Stimulated activated CD4-positive, alpha-beta T cell treated with anti-CD3 and anti-CD28 coated beads, TNF-alpha, amount 100 ng/mL, for 48 hours (primary cell): Measurements from ENCODE around the gene ZC3H18.
A peak's percentile ranks its signal among the peaks of the same experiment; 100 is the strongest.

ENCODE experiments used
- DNase-seq, 3 donors: peaks; one replicate each; pipeline ENCODE4 v3.0.0-alpha.2; 2020; ENCODE audit warnings: low read depth in 3 of 3

The ZC3H18 gene

DNA sequence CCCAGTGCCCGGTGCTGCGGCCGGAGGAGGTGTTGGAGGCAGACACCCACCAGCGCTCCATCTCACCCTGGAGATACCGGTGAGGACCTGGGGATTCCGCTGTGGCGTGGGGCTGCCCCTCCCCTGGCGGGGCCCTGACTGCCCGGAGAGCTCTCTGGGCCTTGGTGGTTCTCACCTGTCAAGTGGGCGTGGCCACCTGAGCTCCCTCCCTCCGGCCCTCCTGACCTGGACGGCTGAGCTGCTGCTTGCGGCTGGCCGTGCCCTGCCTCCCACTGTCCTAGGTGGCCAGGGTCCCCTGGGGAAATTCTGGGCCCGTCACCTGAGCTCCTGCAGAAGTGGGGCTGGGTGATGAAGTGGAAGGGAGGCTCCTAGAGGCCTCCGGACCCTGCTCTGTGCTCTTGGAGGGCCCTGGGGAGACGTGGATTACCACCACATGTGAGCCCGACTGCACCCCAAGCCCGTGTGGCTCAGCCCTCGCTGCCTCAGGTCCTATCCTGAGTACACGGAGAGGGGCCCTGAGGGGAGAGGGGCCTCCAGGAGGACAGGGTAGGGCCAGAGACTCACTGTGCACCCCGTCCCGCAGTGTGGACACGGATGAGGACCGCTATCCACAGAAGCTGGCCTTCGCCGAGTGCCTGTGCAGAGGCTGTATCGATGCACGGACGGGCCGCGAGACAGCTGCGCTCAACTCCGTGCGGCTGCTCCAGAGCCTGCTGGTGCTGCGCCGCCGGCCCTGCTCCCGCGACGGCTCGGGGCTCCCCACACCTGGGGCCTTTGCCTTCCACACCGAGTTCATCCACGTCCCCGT, 69.2 kb downstream of the ZC3H18 start:
- DNase-seq, result no peak

DNA sequence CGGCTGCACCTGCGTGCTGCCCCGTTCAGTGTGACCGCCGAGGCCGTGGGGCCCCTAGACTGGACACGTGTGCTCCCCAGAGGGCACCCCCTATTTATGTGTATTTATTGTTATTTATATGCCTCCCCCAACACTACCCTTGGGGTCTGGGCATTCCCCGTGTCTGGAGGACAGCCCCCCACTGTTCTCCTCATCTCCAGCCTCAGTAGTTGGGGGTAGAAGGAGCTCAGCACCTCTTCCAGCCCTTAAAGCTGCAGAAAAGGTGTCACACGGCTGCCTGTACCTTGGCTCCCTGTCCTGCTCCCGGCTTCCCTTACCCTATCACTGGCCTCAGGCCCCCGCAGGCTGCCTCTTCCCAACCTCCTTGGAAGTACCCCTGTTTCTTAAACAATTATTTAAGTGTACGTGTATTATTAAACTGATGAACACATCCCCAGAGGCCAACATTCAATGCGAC, 69.9 kb downstream of the ZC3H18 start:
- DNase-seq, result no peak

DNA sequence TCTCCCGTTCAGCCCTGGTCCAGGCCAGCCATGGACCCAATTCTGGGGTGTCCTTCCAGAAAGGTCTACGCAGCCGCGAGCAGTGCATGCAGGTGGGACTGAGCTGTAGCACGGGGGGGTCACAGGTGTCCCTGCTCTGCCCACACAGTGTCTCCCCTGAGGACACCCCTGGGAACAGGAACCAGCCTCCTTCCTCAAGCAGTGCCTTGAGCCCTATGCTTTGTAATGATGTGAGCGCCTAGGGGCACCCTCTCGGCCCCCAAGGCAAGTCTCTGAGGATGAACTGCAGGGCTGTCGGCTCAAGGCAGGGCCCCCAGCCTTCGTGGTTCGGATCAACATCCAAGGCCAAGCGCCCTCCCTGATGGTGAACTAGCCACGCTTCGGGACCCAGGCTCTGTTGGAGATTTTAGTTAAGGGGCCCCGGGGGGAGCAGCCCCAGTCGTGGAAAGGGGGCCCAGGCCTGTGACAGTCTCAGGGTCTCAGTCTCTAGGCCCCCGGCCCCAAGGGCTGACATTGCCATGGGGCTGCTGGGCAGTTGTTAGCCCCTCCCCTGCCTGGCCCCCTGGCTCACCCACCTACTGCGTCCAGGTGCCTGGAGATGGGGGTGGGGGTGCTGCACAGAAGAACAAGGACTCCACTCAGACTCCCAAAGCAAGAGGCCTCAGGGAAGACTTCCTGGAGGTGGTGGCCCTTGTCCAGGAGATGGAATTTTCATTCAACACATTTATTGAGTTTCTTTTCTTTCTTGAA, 70.5 kb downstream of the ZC3H18 start:
- DNase-seq, result no peak

DNA sequence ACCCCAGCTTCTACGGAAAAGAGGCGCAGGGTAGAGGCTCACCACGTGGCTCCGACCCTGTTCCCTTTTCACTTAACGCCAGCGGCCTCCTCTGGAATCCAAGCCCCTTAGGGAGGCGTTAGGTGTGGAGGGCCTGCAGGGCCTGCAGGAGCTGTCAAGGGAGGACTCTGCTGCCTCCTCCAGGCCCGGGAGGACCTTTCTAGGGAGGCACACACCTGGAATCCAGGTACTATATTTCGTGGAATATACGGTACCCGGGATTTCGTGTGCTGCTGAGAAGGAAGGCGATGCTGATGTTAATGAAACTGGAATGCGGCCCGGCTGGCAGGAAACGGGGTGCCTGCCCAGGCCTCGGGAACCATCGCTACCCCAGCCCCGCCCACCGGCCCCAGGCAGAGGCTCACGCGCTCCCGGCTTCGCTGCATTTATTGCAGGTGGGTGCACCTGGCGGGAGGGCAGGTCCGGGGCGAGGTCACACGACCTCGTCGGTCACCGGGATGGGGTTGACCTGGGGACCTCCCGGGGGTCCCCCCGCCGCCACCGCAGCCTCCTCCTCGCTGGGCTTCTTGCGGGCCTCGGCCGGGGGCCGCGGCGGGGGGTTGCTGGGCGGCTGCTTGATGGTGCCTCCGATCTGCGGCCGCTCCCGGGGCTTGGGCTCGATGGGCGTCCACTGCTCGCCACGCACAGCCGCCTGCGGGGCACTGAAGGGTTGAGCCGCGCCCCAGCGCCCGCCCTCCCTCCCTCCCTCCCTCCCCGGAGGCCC, 72.9 kb downstream of the ZC3H18 start:
- DNase-seq, result no peak

DNA sequence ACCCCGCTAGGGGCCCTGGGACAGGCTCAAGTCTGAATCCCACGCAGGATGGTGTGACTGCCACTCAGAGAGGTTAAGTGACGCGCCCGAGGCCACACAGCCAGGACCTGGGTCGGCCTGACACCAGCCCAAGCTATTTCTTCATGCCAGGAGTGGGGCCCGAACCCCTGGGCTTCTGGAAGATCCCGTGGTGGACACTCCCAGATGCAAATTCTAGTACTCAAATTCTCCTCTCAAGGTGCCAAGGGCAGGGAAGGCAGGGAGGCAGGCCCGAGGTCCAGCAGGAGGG, 73.4 kb downstream of the ZC3H18 start:
- DNase-seq, result no peak

DNA sequence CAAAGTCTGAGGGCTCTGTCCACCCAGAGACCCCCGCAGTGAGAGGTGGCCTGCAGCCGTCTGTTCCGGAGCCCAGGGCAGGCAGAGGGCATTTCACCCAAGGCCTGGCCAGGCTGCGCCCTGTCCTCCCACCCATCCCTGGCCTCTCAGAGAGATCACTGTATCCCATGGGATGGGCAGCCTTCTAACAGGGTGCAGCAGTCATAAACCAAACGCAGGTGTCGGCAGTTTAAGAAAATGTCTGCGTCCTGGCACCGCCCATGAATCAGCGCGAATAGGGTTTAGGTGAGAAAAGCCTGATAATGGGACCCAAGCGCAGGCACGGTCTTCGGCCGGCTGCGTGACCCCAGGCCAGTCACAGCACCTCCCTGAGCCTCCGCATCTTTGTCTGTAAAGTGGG, 75.3 kb downstream of the ZC3H18 start:
- no peak for DNase-seq

DNA sequence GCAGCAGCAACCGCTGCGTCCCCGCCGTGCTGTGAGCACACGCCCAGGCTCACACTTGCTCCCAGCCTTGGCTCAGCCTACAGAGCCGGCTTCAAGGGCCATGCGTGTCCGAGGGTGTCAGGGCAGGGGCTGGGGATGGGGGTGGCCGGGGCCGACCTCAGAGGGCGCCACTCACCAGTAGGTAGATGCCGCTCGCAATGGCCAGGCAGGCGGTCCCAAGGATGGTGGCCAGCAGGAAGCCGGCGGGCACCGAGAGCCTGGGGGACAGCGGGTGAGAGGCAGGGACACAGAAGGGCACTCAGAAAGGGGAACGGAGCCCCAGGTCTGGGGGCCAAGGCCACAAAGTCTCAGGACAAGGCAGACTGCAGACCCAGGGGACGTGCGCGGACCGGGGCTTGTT, 75.7 kb downstream of the ZC3H18 start:
- no peak for DNase-seq

DNA sequence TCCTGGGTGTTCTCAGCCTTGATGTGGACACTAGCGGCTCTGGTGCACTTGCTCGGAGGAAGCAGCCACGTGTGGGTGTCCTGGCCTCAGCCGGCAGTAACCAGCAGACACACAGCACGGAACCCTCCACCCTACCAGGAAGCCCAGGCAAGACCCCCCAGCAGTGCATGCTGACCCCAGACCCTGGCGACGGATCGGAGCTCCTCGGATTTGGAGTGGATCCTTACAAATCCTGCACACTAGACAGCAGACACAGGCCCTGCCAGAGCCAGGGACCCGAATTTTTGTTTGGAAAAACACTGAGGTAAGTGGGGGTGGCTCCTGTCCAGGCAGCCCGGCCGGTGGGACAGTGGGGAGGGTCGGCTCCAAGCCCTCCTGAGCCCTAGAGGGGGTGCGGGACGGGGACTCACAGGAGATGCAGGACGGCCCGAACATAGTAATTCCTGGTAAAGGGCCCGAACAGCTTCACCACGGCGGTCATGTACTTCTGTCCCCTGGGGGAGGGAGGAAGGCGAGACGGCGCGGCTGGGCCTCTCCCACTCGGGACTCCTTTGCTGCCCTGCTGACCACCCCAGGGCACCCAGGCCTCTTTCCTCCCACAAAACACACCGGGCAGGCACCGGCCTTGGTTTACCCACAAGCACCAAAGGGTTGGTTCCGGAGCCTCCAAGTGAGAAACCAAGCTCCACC, 76.3 kb downstream of the ZC3H18 start:
- DNase-seq, result no peak

DNA sequence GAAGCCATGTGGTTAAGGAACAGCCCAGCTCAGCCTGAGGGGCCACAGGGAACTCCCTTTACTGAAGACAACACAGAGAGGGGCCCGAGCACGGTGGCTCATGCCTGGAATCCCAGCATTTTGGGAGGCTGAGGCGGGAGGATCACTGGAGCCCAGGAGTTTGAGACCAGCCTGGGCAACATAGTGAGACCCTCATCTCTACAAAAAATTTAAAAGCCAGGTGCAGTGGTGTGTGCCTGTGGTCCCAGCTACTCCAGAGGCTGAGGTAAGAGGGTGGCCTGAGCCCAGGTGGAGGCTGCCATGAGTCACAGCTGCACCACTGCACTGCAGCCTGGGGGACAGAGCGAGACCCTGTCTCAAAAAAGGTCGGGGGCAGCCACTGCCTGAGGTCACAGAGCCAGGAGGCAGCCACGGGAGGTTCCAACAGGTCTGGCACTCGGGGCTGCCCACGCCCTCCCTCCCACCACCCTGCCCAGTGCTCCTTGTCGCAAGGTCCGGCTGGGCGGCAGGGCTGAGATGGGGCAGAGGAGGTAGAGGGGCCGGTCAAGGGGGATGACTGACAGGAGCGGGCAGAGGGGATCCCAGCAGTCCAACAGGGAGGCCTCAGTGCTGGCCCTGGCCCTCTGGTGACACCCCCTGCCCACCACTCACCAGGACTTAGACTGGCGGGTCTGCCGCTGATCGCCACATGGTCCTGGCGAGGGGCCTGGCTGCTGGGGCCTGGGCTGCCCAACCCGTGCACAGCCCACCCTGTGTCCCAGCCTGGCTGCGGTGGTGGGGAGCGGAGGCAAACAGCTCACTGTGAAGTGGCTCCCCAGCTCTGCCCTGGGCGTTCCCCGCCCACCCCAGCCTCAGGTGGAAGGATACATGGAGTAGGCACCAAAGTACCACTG, 77.2 kb downstream of the ZC3H18 start:
- no peak for DNase-seq

DNA sequence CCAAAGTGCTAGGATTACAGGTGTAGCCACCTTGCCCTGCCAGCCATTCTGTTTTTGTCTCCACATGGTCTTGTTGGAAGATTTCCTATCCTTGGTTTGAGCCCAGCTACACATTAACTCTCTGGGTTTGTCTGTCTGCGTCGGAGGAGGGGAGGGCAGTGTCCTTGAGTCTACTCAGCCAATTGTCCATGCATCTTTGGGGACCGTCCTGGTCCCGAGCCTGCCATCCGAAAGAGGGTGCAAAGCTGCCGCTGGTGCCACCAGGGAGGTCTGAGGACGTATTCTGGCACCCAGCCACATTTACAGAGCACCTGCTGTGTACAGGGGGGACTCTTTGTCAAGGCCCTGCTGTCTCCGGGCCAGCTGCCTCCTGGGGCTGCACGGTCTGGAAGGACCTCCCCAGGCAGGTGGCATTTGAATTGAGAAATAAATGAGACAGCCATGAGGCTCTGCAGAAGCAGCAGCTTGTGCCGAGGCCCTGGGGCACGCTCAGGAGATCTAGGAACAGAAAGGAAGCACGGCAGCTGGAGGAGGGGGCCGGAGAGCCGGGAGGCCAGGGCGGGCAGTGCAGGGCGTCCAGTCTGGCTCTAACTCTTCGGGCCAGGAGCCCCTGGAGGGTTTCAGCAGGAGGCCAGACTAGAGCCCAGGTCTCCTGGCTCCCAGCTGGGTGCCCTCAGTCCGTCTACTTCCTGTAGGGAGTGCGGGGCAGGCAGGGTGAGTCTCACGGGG, 79.2 kb downstream of the ZC3H18 start:
- no peak for DNase-seq

DNA sequence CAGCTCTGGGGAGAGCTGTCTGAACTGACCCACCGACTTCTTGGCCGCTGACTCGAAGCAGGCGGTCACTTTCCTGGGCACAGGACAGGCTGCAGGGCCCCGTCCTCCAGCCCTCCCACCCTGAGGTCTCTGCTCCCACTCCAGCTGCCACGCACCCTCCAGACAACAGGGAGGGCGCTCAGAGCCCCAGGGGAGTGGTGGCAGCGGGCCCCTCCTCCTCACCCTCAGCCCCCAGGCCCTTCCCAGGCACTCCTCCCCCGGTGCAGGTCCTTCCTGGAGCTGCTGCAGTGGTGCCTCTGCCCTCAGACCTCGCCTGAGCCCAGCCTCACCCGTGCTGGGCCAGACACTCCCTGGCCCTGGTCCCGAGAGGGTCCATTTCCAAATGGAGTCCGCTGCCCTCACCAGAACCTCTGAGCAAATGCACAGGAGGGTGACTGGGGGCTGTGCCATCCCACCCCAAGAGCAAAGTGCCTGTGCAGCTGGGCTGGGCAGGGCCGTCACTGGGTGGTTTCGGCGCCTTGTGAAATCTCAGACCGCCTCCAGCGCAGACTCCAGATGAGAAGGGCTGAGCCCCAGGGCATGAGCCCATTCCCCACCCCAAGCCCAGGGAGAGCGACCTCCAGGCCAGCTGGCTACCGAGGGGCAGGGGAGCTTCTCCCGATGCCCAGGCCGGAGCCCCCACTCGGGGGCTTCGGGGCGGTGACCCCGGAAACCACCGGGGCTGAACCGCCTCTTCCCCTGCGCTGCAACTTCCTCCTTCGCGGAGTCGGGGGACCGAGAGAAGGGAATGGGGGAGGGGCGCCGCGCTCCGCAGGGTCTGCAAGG, 79.9 kb downstream of the ZC3H18 start:
- DNase-seq, result no peak

DNA sequence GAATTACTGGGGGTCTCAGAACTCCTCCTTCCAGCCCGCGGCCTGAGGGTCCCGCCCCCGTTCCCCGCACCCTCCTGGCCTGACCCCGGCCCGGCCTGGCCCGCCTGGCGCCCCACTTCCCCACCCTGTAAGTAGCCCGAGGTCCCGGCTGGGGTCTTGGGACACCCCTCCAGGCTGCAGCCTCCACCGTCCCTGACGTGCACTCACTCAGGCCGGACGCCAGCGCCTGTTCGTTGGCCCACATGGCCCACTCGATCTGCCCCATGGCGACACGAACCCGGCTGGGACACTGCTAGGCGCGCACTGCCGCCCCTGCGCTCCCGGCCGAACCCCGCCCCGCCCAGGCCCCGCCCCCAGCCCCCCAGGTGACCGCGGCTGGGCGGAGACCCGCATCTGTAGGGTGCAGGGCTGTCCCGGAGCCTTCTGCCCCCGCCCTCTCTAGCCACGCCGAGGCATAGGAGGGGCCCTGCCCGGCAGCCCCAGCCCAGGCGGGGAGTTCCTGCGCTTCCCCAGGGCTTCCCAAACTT, 80.6 kb downstream of the ZC3H18 start, which contains the start of gene CYBA:
Gene CYBA (minus strand): TSS at position 305 of the 527 bp plus-strand sequence. CDS start 40 bp downstream, at position 265.
- DNase-seq, result peak; percentile 65 to 80 (median 80)

DNA sequence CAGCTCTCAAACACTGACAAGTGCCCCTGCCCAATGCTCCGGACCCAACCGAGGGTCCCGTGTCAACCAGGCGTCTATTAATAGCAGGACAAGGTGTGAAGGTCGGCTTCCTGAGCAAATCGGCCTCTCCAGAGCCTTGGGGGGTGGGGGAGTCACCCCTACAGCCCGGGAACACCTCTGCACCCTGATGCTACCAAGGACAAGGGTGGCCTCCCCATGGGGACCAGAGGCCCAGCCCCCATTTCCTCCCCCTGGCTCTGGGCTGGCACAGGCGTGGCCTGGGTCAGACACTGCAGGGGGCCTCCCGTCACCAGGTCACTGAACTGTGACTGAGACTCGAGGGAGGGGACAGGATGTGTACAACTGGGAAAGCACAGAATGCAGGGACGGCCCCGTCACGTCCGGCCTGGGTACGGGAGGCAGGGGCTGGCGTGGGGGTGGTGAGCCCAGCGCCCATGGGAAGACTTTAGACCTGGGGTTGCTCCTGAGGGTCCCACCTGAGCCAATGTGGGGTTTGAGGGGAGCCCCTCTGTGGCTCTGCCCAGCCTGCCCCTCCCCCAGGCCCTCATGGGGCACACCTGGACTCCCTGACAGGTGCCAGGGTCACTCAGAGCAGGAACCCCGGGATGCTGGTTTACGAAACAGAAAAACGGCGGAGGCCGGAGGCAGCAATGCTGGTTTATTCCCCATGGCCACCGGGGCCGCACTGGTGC, 81.2 kb downstream of the ZC3H18 start:
- DNase-seq, result peak; percentile 56 to 76 (median 71)

DNA sequence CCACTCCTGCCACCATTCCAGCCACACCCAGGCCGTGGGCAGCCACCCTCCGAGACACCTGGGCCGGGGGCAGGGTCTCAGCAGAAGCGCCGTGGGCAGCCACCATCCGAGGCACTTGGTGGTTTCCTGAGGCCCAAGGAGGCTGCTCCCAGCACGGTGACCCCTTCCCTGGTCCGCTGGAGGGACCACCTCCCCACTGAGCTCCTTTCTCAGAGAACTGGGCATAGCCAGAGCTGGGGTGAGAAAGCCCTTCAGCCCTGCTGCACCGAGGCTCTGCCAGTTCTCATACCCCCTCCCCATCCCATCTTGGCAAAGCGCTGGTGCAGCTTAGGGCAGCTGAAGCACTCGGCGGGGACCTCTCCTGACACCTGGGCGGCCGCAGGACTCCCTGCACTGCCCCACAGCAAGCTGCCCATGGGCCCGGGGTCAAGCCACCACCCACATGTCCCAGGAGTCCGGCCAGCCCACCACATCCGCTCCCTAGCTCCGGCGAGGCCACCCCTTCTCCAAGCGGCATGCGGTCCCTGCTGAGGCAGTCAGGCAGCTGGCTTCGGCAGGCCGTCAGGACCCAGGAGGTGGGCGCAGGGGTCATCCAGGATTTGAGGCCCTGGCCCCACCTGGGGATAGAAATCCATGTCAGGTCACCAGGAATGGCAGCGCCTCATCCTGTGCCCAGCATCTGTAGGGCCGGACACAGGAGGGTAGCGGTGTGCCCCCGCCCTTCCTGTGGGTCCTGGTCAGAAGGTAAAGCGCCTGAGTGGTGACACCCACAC, 82.0 kb downstream of the ZC3H18 start:
- no peak for DNase-seq

DNA sequence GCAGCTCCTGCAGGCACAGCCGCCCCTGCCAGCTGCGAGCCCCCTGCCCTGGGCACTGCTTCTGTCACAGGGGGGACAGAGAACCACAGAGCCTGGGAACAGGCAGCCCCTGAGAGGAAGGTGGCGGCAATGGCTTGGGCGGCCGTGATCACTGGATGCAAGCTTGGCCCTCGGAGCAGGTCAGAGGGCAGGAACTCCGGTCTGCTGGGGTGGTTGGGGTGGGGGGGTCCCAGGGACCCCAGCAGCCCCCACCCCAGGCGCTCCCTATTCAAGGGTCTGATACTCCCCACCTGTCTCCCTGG, 82.5 kb downstream of the ZC3H18 start:
- no peak for DNase-seq

DNA sequence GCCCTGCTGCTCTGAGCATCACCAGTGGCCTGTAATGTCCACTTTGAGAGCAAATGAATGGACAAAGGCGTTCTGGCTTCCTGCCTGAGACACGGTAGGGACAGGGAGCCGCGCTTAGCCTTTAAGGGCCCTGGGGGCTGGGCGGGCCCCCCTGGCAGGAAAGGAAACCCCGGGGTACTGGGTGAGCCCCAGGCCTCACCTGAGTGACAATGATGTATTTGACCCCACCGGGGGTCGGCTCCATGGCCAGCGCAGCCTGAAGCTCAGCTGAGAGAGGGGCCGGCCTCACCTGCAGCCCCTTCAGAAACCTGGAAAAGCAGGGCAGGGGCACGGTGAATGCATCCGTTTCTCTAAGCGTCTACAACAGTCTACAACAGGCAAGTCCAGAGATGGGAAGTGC, 82.9 kb downstream of the ZC3H18 start:
- no peak for DNase-seq

DNA sequence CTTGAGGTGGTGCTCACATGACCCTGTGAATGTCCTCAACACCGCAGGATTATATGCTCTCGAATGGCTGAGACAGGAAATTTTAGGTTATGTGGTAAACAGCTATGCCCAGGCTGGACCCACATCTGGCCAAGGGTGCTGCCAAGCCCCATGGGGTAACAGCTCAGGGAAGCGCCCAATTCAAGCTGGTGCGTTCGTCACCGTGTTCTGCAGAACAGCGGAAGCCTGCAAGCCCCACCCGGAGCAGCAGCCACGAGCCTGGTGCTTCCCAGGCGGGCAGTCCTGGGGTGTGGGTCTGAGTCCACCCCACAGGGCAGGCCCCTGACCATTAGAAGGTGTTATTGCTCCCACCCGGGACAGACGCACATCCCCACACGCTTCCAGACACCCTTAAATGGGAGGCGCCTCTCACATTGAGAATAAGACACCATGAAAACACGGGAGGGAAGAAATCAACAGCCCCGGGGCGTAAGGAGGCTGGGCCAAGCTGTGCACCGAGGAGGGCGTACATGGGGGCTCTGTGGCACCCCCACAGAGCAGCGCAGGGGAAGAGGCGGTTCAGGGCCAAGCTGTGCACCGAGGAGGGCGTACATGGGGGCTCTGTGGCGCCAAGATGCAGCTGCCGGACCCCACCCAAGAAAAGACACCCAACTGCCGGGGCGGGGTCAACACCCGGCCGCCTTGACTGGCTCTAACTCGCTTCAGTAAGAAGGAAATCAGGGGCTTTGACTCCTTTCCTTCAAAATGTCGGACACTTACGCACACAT, 83.6 kb downstream of the ZC3H18 start:
- no peak for DNase-seq
